ENCODE data around the gene HIVEP3.

GRCh38 chr1:41646186-41646585 lies 272.5 kb downstream of the HIVEP3 start:
- TF ChIP-seq CTCF (IDR thresholded peaks at IDR 0.05; ENCODE audit: low read length) (no peak), EZH2 (IDR thresholded peaks at IDR 0.05; ENCODE audit: borderline replicate concordance, low read length) (no peak)

Measured in OCI-LY1 (cell line).